ENCODE data around the gene TBC1D8. TPM values are rescaled to one million over a fixed set of nuclear protein-coding genes. Genes with fewer than 3 reads are reported as not detected.

Gene TBC1D8
- total and polyA plus RNA-seq, 4 experiments from 2014 or later = 0.15 to 2.4 (median 1.5) TPM

DNA sequence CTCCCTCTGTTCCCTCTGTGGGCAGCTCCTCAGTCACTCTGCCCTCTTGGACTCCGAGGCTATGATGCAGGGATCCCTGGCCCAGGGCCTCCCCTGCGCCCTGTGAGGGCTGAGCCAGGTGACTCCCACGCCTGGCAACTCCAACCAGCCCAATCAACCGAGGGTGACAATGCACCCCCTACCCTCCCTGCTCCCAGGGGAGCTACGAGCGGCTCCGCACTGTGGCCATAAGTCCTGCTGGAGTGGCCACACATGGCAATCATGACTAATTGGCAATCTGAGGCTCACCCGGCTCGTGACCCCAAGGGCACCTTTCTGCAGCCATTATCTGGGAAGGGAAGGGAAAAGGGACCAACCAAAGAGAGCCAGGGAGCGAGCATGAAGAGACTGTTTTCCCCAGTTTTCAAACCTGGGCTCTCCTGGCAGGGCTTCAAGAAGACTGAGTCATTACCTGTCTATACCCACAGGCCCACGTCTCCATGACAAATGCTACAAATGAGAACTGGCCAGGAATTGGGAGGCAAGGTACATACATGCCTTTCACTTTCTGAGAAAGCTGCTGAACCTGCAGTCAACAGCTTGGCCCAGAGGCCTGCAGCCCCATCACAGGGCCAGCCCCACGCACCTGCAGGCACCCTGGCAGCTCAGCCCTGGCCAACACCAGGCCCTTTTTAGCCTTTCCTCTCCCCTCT is 104.0 kb downstream of the TBC1D8 start:
- ChIA-PET CTCF (ENCODE audit: partially characterized antibody) (interaction anchor here (1.1 kb wide), 1 partner anchor 15 kb away, joined by 3 read pairs; no protein-coding TSS in a partner anchor), POLR2A (ENCODE audit: partially characterized antibody) (no interaction called here)
- intact Hi-C loops (cut with micrococcal nuclease) = no loop called here
- no peak for DNase-seq
- H3K9me3 ChIP-seq (ENCODE audit: control insufficient read depth in 1 of 2, low read length in 2 of 2) = no peaks in the 10 kb centered on the region
- H3K27ac Mint-ChIP-seq = no peak overlapping the region
- no peak overlapping the region for H3K4me3 Mint-ChIP-seq
- no peaks in the 10 kb centered on the region for H3K4me1 ChIP-seq (ENCODE audit: insufficient read depth, low read length)
- no peak overlapping the region for H3K27ac ChIP-seq (ENCODE audit: low read depth, low read length)
- H3K4me3 ChIP-seq (ENCODE audit: low read length in 2 of 2) = no peak overlapping the region
- no peaks in the 10 kb centered on the region for H3K4me1 Mint-ChIP-seq
- no peaks in the 10 kb centered on the region for H3K9me3 Mint-ChIP-seq
- no peaks in the 10 kb centered on the region for H3K36me3 Mint-ChIP-seq
- H3K27me3 Mint-ChIP-seq = peaks cover 2 to 7% of the 10 kb centered on the region in 2 donors
- H3K36me3 ChIP-seq (ENCODE audit: insufficient read depth, low read length) = no peaks in the 10 kb centered on the region
- H3K27me3 ChIP-seq (ENCODE audit: insufficient read depth, low read length) = no peaks in the 10 kb centered on the region

DNA sequence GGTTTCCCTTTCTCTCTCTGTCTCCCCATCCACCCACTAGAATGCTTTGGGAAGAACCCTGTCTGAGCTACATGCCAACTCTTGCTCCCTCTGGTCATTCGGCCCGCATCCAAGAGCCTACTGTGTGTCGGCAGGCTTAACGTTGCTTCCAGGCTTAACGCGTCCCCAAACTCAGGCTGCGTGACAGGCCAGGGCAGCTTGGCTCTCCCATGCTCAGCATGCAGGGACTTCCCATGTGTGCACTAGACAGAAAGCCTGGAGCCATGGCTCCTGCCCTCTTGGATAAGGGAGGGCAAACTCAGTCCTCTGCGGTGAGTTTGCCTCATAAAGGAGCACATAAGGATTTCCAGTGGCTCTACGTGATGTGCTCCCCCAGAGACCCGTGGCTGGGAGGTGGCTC is 105.9 kb downstream of the TBC1D8 start:
- ChIA-PET CTCF (ENCODE audit: partially characterized antibody) (no interaction called here), POLR2A (ENCODE audit: partially characterized antibody) (no interaction called here)
- intact Hi-C loops (cut with micrococcal nuclease) = no loop called here
- H3K4me1 ChIP-seq (ENCODE audit: insufficient read depth, low read length) = no peaks in the 10 kb centered on the region
- Mint-ChIP-seq H3K4me1 (no peaks in the 10 kb centered on the region), H3K4me3 (no peak overlapping the region), H3K27me3 (peaks cover 2 to 7% of the 10 kb centered on the region in 2 donors), H3K9me3 (no peaks in the 10 kb centered on the region), H3K36me3 (no peaks in the 10 kb centered on the region), H3K27ac (peak overlapping the region in 1 of 7 donors; percentile 78)
- no peak overlapping the region for H3K4me3 ChIP-seq (ENCODE audit: low read length in 2 of 2)
- H3K9me3 ChIP-seq (ENCODE audit: control insufficient read depth in 1 of 2, low read length in 2 of 2) = no peaks in the 10 kb centered on the region
- H3K27ac ChIP-seq (ENCODE audit: low read depth, low read length) = no peak overlapping the region
- no peak for DNase-seq
- H3K27me3 ChIP-seq (ENCODE audit: insufficient read depth, low read length) = no peaks in the 10 kb centered on the region
- no peaks in the 10 kb centered on the region for H3K36me3 ChIP-seq (ENCODE audit: insufficient read depth, low read length)

DNA sequence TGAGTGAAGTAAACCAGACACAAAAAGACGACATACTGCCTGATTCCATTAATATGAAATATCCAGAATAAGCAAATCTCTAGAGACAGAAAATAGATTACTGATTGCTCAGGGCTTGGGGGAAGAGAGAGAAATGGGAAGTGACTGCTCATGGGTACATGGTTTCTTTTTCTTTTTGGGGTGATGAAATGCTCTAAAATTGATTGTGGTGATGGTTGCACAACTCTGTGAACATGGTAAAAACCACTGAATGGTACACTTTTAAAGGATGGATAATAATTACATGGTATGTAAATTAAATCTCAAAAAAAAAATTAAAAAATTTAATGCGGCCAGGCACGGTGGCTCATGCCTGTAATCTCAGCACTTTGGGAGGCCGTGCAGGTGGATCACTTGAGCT is 109.8 kb downstream of the TBC1D8 start:
- Mint-ChIP-seq H3K36me3 (no peaks in the 10 kb centered on the region), H3K4me3 (no peak overlapping the region)

DNA sequence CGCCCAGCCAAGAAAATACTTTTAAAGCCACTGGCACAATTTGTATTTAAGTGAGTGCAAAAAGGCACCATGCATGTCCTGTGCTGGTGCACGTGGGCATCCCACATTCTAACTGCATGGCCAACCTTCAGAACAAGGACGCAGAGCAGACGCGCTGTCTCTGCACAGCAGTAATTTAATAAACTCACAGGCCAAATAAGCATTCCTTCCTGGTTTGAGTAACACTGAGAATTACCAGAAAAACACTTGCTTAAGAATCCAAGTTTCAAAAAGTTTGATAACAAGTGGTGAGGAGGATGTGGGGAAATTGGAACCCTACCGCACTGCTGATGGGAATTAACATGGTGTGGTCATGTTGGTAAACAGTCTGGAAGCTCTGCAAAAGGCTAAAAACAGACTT is 110.4 kb downstream of the TBC1D8 start:
- Histone ChIP-seq H3K36me3 (ENCODE audit: insufficient read depth, low read length) (no peaks in the 10 kb centered on the region), H3K27ac (ENCODE audit: low read depth, low read length) (no peak overlapping the region), H3K4me1 (ENCODE audit: insufficient read depth, low read length) (no peaks in the 10 kb centered on the region), H3K27me3 (ENCODE audit: insufficient read depth, low read length) (no peaks in the 10 kb centered on the region), H3K9me3 (ENCODE audit: control insufficient read depth in 1 of 2, low read length in 2 of 2) (no peaks in the 10 kb centered on the region), H3K4me3 (ENCODE audit: low read length in 2 of 2) (no peak overlapping the region)
- intact Hi-C loops (cut with micrococcal nuclease) = no loop called here
- CTCF ChIA-PET (ENCODE audit: partially characterized antibody) = no interaction called here
- Mint-ChIP-seq H3K27ac (no peak overlapping the region), H3K36me3 (no peaks in the 10 kb centered on the region), H3K9me3 (peaks cover 0 to 1% (median 0%) of the 10 kb centered on the region in 8 donors), H3K27me3 (peaks cover 2 to 7% of the 10 kb centered on the region in 2 donors), H3K4me1 (no peaks in the 10 kb centered on the region), H3K4me3 (no peak overlapping the region)
- no peak for DNase-seq
- POLR2A ChIA-PET (ENCODE audit: partially characterized antibody) = no interaction called here

More for the DNA sequence above, 109.8 kb downstream of the TBC1D8 start:
- Histone ChIP-seq H3K27ac (ENCODE audit: low read depth, low read length) (no peak overlapping the region), H3K27me3 (ENCODE audit: insufficient read depth, low read length) (no peaks in the 10 kb centered on the region), H3K36me3 (ENCODE audit: insufficient read depth, low read length) (no peaks in the 10 kb centered on the region), H3K9me3 (ENCODE audit: control insufficient read depth in 1 of 2, low read length in 2 of 2) (no peaks in the 10 kb centered on the region), H3K4me3 (ENCODE audit: low read length in 2 of 2) (no peak overlapping the region), H3K4me1 (ENCODE audit: insufficient read depth, low read length) (no peaks in the 10 kb centered on the region)
- Mint-ChIP-seq H3K27ac (no peak overlapping the region), H3K27me3 (peaks cover 2 to 7% of the 10 kb centered on the region in 2 donors), H3K9me3 (peaks cover 0 to 1% (median 0%) of the 10 kb centered on the region in 8 donors), H3K4me1 (no peaks in the 10 kb centered on the region)
- intact Hi-C loops (cut with micrococcal nuclease) = no loop called here
- DNase-seq = no peak
- ChIA-PET CTCF (ENCODE audit: partially characterized antibody) (no interaction called here), POLR2A (ENCODE audit: partially characterized antibody) (no interaction called here)

DNA sequence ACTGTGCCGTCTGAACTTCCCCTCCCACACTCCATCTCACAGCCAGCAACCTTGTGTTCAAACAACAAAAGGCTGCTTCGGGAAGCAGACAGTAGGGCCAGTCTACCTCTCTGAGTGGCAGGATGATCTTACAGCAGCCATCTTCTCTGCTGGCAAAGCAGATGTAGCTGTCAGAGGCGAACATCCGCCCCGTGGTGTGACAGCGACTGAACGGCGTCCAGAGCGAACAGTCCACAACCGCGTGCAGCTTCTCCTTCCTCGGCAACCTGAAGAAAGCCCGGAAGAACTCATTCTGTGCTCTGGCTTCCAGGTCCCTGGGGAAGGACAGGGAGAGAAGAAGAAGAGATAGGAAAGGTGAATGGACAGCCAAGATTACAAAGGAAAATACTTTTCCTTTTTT is 111.1 kb downstream of the TBC1D8 start:
- Mint-ChIP-seq H3K27ac (no peak overlapping the region), H3K36me3 (no peaks in the 10 kb centered on the region), H3K9me3 (peaks cover 0 to 1% (median 0%) of the 10 kb centered on the region in 8 donors), H3K4me3 (no peak overlapping the region), H3K27me3 (peaks cover 2 to 4% of the 10 kb centered on the region in 2 donors), H3K4me1 (no peaks in the 10 kb centered on the region)
- Histone ChIP-seq H3K4me3 (ENCODE audit: low read length in 2 of 2) (no peak overlapping the region), H3K36me3 (ENCODE audit: insufficient read depth, low read length) (no peaks in the 10 kb centered on the region), H3K9me3 (ENCODE audit: control insufficient read depth in 1 of 2, low read length in 2 of 2) (no peaks in the 10 kb centered on the region), H3K27ac (ENCODE audit: low read depth, low read length) (no peak overlapping the region), H3K27me3 (ENCODE audit: insufficient read depth, low read length) (no peaks in the 10 kb centered on the region), H3K4me1 (ENCODE audit: insufficient read depth, low read length) (no peaks in the 10 kb centered on the region)
- ChIA-PET CTCF (ENCODE audit: partially characterized antibody) (interaction anchor here (1.1 kb wide), 1 partner anchor 165 kb away, joined by 3 read pairs; no protein-coding TSS in a partner anchor), POLR2A (ENCODE audit: partially characterized antibody) (no interaction called here)
- intact Hi-C loops (cut with micrococcal nuclease) = no loop called here
- DNase-seq = no peak

DNA sequence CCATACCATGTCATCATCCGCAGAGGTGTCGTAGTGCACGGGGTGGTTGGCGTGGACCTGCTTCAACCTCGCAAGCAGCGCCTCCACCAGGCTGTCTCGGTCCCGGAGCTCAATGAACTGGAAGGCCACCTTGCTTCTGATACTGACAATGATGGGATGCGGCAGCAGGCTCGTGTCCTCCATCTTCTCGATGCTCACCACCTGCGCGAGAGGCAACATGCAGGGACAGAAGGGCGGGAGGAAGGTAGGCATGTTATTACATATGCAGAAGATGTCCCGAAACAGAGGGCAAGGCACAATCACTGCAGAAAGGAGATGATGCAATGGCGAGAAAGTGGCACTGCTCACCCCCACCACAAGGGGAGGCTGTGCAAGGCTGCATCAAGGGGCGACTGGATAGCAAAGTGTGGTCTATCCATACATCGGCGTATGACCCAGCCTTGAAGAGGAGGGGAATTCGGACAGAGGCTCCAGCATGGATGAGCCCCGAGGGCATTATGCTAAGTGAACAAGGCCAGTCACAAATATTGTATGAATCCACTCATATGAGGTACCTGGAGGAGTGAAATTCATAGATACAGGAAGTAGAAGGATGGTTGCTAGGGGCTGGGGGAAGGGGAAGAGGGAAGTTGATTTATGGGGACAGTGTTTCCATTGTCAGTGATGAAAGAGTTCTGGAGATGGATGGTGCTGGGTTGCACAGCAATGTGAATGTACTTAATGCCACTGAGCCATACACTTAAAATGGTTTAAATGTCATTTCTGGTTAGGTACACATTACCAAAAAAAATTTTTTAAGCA is 112.5 kb downstream of the TBC1D8 start:
- ChIA-PET CTCF (ENCODE audit: partially characterized antibody) (no interaction called here), POLR2A (ENCODE audit: partially characterized antibody) (no interaction called here)
- Mint-ChIP-seq H3K4me3 (no peak overlapping the region), H3K36me3 (no peaks in the 10 kb centered on the region), H3K4me1 (no peaks in the 10 kb centered on the region), H3K9me3 (peaks cover 0 to 1% (median 0%) of the 10 kb centered on the region in 8 donors), H3K27me3 (peaks cover 3 to 4% of the 10 kb centered on the region in 2 donors), H3K27ac (peak overlapping the region in 1 of 7 donors; percentile 14)
- no peaks in the 10 kb centered on the region for H3K27me3 ChIP-seq (ENCODE audit: insufficient read depth, low read length)
- no peaks in the 10 kb centered on the region for H3K4me1 ChIP-seq (ENCODE audit: insufficient read depth, low read length)
- H3K27ac ChIP-seq (ENCODE audit: low read depth, low read length) = no peak overlapping the region
- H3K4me3 ChIP-seq (ENCODE audit: low read length in 2 of 2) = no peak overlapping the region
- DNase-seq = no peak
- no peaks in the 10 kb centered on the region for H3K9me3 ChIP-seq (ENCODE audit: control insufficient read depth in 1 of 2, low read length in 2 of 2)
- intact Hi-C loops (cut with micrococcal nuclease) = no loop called here
- H3K36me3 ChIP-seq (ENCODE audit: insufficient read depth, low read length) = no peaks in the 10 kb centered on the region

DNA sequence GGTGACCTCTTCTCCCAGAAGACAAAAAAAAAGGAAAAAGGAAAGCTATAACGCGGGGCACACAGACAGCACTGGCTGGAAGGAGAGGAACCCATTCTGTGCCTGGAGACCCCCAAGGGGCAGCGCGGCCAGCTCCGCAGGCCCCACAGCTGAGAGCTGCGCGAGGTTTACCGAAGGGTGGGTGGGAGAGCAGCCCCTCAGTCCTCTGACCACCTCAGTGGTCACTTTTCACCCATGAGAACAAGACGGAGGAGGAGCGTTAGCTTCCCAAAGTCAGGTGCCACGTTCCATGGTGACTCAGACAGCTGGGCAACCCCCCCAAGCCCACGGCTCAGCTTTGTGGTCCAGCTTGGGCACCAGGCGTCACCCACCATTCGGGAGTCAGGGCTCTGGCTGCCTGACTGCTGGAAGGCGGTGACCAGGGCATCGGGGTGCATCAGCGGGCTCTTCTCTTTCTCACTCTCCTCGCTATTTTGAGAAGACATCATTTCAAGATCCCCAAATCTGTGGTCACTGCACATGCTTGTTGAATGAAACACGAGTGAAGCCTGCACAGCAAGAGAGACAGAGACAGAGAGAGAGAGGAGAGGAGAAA is 113.9 kb downstream of the TBC1D8 start:
- Histone ChIP-seq H3K27ac (ENCODE audit: low read depth, low read length) (no peak overlapping the region), H3K4me3 (ENCODE audit: low read length in 2 of 2) (no peak overlapping the region), H3K36me3 (ENCODE audit: insufficient read depth, low read length) (no peaks in the 10 kb centered on the region), H3K27me3 (ENCODE audit: insufficient read depth, low read length) (no peaks in the 10 kb centered on the region), H3K9me3 (ENCODE audit: control insufficient read depth in 1 of 2, low read length in 2 of 2) (no peaks in the 10 kb centered on the region), H3K4me1 (ENCODE audit: insufficient read depth, low read length) (no peaks in the 10 kb centered on the region)
- H3K9me3 Mint-ChIP-seq = peaks cover 0 to 1% (median 0%) of the 10 kb centered on the region in 8 donors
- H3K4me3 Mint-ChIP-seq = no peak overlapping the region
- intact Hi-C loops (cut with micrococcal nuclease) = no loop called here
- H3K36me3 Mint-ChIP-seq = no peaks in the 10 kb centered on the region
- no peak overlapping the region for H3K27ac Mint-ChIP-seq
- H3K27me3 Mint-ChIP-seq = peaks cover 3% of the 10 kb centered on the region in 2 donors
- H3K4me1 Mint-ChIP-seq = no peaks in the 10 kb centered on the region
- ChIA-PET POLR2A (ENCODE audit: partially characterized antibody) (no interaction called here), CTCF (ENCODE audit: partially characterized antibody) (interaction anchor here (1.0 to 2.3 kb wide), 3 partner anchors 10 to 168 kb away, joined by 3 to 8 read pairs (median 4); no protein-coding TSS in a partner anchor)
- DNase-seq = no peak

Data from CD4-positive, alpha-beta memory T cell (primary cell).